H1 (cell line): ENCODE results near the gene FHIT. TPM values are rescaled to one million over a fixed set of nuclear protein-coding genes. Genes with fewer than 3 reads are reported as not detected.

Source experiments
- CTCF ChIA-PET: fragments of 300-600 bp; sonication (Branson Sonifier 250); formaldehyde crosslinking; loops from one replicate; lab custom pipeline; 2021; ENCODE audit not compliant: partially characterized antibody; lab: Charles Lee
- POLR2A ChIA-PET: fragments of 300-600 bp; sonication (Branson Sonifier 250); formaldehyde crosslinking; loops from one replicate; lab custom pipeline; 2021; ENCODE audit warnings: inconsistent platforms; ENCODE audit not compliant: partially characterized antibody; lab: Charles Lee
- DNase-seq, 2 experiments: peaks; one replicate each; pipeline versions ENCODE4 v3.0.0 to v3.0.0-alpha.2; 2010 to 2022; ENCODE audit warnings: low spot score in 2 of 2, low read depth in 1 of 2, mixed read lengths in 1 of 2
- FAIRE-seq: peaks from 2 replicates; lab custom pipeline; 2011; peaks lifted over from hg19 to GRCh38; lab: Jason Lieb, UNC
- H2AFZ ChIP-seq: 2 replicates; pipeline ENCODE4 v1.8.1; 2012; ENCODE audit warnings: low read length, inconsistent platforms
- H2AK5ac ChIP-seq: 2 replicates; pipeline ENCODE4 v1.6.1; 2013; ENCODE audit warnings: low read depth, low read length
- H2BK120ac ChIP-seq: replicated peaks from 2 replicates; pipeline ENCODE3; 2013; ENCODE audit warnings: low read depth, low read length, inconsistent platforms
- H2BK12ac ChIP-seq: 2 replicates; pipeline ENCODE4 v1.6.1; 2013; ENCODE audit warnings: low read depth, low read length
- H2BK15ac ChIP-seq: 2 replicates; pipeline ENCODE4 v1.6.1; 2013; ENCODE audit warnings: low read length
- H2BK20ac ChIP-seq: 2 replicates; pipeline ENCODE4 v1.6.1; 2013; ENCODE audit warnings: low read length
- H2BK5ac ChIP-seq: 2 replicates; pipeline ENCODE4 v1.6.1; 2013; ENCODE audit warnings: low read depth, low read length
- H3K14ac ChIP-seq: 2 replicates; pipeline ENCODE4 v1.6.1; 2013; ENCODE audit warnings: inconsistent platforms; ENCODE audit not compliant: insufficient read length
- H3K18ac ChIP-seq: 2 replicates; pipeline ENCODE4 v1.6.1; 2013; ENCODE audit warnings: low read length; ENCODE audit errors: extremely low read depth
- H3K23ac ChIP-seq: 2 replicates; pipeline ENCODE4 v1.6.1; 2013; ENCODE audit warnings: inconsistent platforms; ENCODE audit not compliant: insufficient read length
- H3K23me2 ChIP-seq: 2 replicates; pipeline ENCODE4 v1.6.1; 2013; ENCODE audit warnings: low read depth, low read length
- H3K27ac ChIP-seq: 2 replicates; pipeline ENCODE4 v1.6.1; 2011; ENCODE audit warnings: low read depth, low read length, inconsistent platforms
- H3K27me3 ChIP-seq, 4 experiments: replicated peaks in 1 of 4; 1 replicate in 1 of 4; 2 replicates in 3 of 4; pipeline versions ENCODE4 v1.6.1 to v1.8.1; 2011 to 2013; ENCODE audit warnings: low read length in 3 of 4, mild to moderate bottlenecking in 3 of 4, inconsistent platforms in 2 of 4, mixed read lengths in 2 of 4, moderate library complexity in 1 of 4; ENCODE audit not compliant: control insufficient read depth in 3 of 4, insufficient read depth in 3 of 4; ENCODE audit errors: extremely low read depth in 1 of 4
- H3K36me3 ChIP-seq, 4 experiments: 2 replicates each; pipeline versions ENCODE4 v1.6.1 to v1.8.1; 2011 to 2013; ENCODE audit warnings: mild to moderate bottlenecking in 4 of 4, low read length in 3 of 4, moderate library complexity in 2 of 4, control low read depth in 1 of 4, inconsistent platforms in 1 of 4; ENCODE audit not compliant: insufficient read depth in 4 of 4, control insufficient read depth in 2 of 4
- H3K4ac ChIP-seq: replicated peaks from 2 replicates; pipeline ENCODE3; 2013; ENCODE audit warnings: low read length, low read depth, mixed read lengths, inconsistent platforms; ENCODE audit not compliant: insufficient read length
- H3K4me1 ChIP-seq, 4 experiments: replicated peaks in 1 of 4; 1 replicate in 1 of 4; 2 replicates in 3 of 4; pipeline versions ENCODE4 v1.6.1 to v1.8.1; 2011 to 2013; ENCODE audit warnings: low read length in 3 of 4, inconsistent platforms in 2 of 4, mixed read lengths in 1 of 4; ENCODE audit not compliant: insufficient read depth in 4 of 4, control insufficient read depth in 3 of 4
- H3K4me2 ChIP-seq, 2 experiments: 2 replicates each; pipeline versions ENCODE4 v1.6.1 to v1.8.1; 2011 to 2013; ENCODE audit warnings: low read depth in 2 of 2, low read length in 2 of 2, control low read depth in 1 of 2, inconsistent platforms in 1 of 2, mild to moderate bottlenecking in 1 of 2; ENCODE audit not compliant: insufficient read depth in 1 of 2
- H3K4me3 ChIP-seq, 4 experiments: fragments of 200-600, 300-600 bp in 1 of 4; sonication (generic), shearing (Covaris generic), sonication (Bioruptor Twin) in 1 of 4; 2 replicates each; pipeline versions ENCODE4 v1.5.1 to v1.8.1; 2011 to 2016; ENCODE audit warnings: low read length in 4 of 4, low read depth in 3 of 4, control low read depth in 2 of 4, inconsistent platforms in 2 of 4, mild to moderate bottlenecking in 2 of 4, mixed read lengths in 1 of 4, moderate library complexity in 1 of 4; ENCODE audit not compliant: insufficient read depth in 2 of 4; ENCODE audit errors: extremely low read depth in 1 of 4
- H3K56ac ChIP-seq: replicated peaks from 2 replicates; pipeline ENCODE3; 2013; ENCODE audit warnings: low read depth, mild to moderate bottlenecking, mixed read lengths, low read length, inconsistent platforms; ENCODE audit not compliant: insufficient read length
- H3K79me1 ChIP-seq: 2 replicates; pipeline ENCODE4 v1.6.1; 2013; ENCODE audit warnings: low read depth, low read length, control low read depth
- H3K79me2 ChIP-seq, 2 experiments: 2 replicates each; pipeline versions ENCODE4 v1.6.1 to v1.8.1; 2012 to 2013; ENCODE audit warnings: low read length in 2 of 2, mild to moderate bottlenecking in 2 of 2, inconsistent platforms in 1 of 2; ENCODE audit not compliant: insufficient read depth in 2 of 2, control insufficient read depth in 1 of 2
- H3K9ac ChIP-seq, 4 experiments: replicated peaks in 1 of 4; 1 replicate in 1 of 4; 2 replicates in 3 of 4; pipeline versions ENCODE4 v1.6.1 to v1.8.1; 2011 to 2013; ENCODE audit warnings: low read depth in 3 of 4, low read length in 3 of 4, control low read depth in 2 of 4, mild to moderate bottlenecking in 2 of 4, moderate library complexity in 2 of 4, inconsistent platforms in 1 of 4; ENCODE audit errors: extremely low read depth in 1 of 4
- H3K9me3 ChIP-seq, 2 experiments: 2 replicates each; pipeline versions ENCODE4 v1.6.1 to v1.8.1; 2012 to 2013; ENCODE audit warnings: mild to moderate bottlenecking in 2 of 2, moderate library complexity in 2 of 2, control low read depth in 1 of 2, inconsistent platforms in 1 of 2, low read depth in 1 of 2, low read length in 1 of 2, mixed read lengths in 1 of 2; ENCODE audit not compliant: insufficient read depth in 2 of 2
- H4K20me1 ChIP-seq, 2 experiments: replicated peaks in 1 of 2; 2 replicates each; pipeline versions ENCODE3 to v1.8.1; 2011 to 2013; ENCODE audit warnings: inconsistent platforms in 2 of 2, low read length in 2 of 2, mild to moderate bottlenecking in 1 of 2; ENCODE audit not compliant: insufficient read depth in 2 of 2, control insufficient read depth in 1 of 2
- H4K5ac ChIP-seq: 2 replicates; pipeline ENCODE4 v1.6.1; 2013; ENCODE audit warnings: low read length, low read depth, mixed read lengths, inconsistent platforms; ENCODE audit not compliant: insufficient read length
- H4K8ac ChIP-seq: 2 replicates; pipeline ENCODE4 v1.8.0; 2013; ENCODE audit warnings: mild to moderate bottlenecking, moderate library complexity, low read length, inconsistent platforms; ENCODE audit not compliant: insufficient read depth; ENCODE audit errors: extremely low read depth
- H4K91ac ChIP-seq: replicated peaks from 2 replicates; pipeline ENCODE3; 2013; ENCODE audit warnings: low read length, mixed read lengths, inconsistent platforms; ENCODE audit not compliant: insufficient read length
- ASH2L ChIP-seq: fragments of 200-600, 300-600 bp; sonication (generic); IDR thresholded peaks from one replicate; pipeline ENCODE4 v1.7.1; 2017; ENCODE audit warnings: low read length
- CHD2 ChIP-seq: IDR thresholded peaks from 2 replicates; pipeline ENCODE4 v1.6.1; 2012; ENCODE audit warnings: low read length, improper control_type of control experiment
- EP300 ChIP-seq, 2 experiments: IDR thresholded peaks; 1 replicate in 1 of 2; 2 replicates in 1 of 2; pipeline ENCODE4 v1.6.1; 2011 to 2012; ENCODE audit warnings: low read depth in 2 of 2, low read length in 2 of 2, mild to moderate bottlenecking in 2 of 2, borderline replicate concordance in 1 of 2, inconsistent platforms in 1 of 2, moderate library complexity in 1 of 2
- KDM5A ChIP-seq: fragments of 200-600 bp; IDR thresholded peaks from 2 replicates; pipeline ENCODE4 v1.7.1; 2012; ENCODE audit warnings: mild to moderate bottlenecking, low read length, inconsistent platforms, mixed read lengths
- SIX5 ChIP-seq: IDR thresholded peaks from 2 replicates; pipeline ENCODE4 v1.6.1; 2011; ENCODE audit warnings: mild to moderate bottlenecking, low read depth, low read length
- ZNF274 ChIP-seq: IDR thresholded peaks from 2 replicates; pipeline ENCODE4 v1.7.0; 2012; ENCODE audit warnings: low read length, borderline replicate concordance; ENCODE audit errors: extremely low read depth
- WGBS, 2 experiments: shearing (Covaris generic) in 1 of 2; methylation state at CpG; one replicate each; pipeline versions ENCODE4 v1.1.6 to v1.1.7; 2013 to 2015; ENCODE audit warnings: low lambda C conversion rate in 2 of 2, mixed read lengths in 2 of 2, inconsistent platforms in 1 of 2, low coverage in 1 of 2, missing lambda C conversion rate in 1 of 2; ENCODE audit not compliant: insufficient replicate concordance in 2 of 2, insufficient coverage in 1 of 2, insufficient read length in 1 of 2; ENCODE audit errors: extremely low coverage in 1 of 2, missing lambda C conversion rate in 1 of 2; 5-methylcytosine and 5-hydroxymethylcytosine counted together
- polyA plus RNA-seq, 7 experiments: library from polyadenylated mRNA; depleted of rRNA in 3 of 7; stranded (reverse) in 5 of 7; unstranded in 2 of 7; fragments of >200 nt in 5 of 7; fragments of 200-250 nt in 2 of 7; gene quantifications; 1 replicate in 5 of 7; 2 replicates in 1 of 7; 4 replicates in 1 of 7; pipeline versions ENCODE4 v1.2.1 to v1.2.3, GENCODE V29; 2011 to 2013; ENCODE audit warnings: missing spikeins in 2 of 7, mixed read lengths in 2 of 7
- total RNA-seq: library from RNA; stranded (reverse); fragmentation: NEBNext Ultra II Directional; extraction: Animal tissue kit (Norgen Biotek cat#: 25700); gene quantifications from 2 replicates; pipeline ENCODE4 v1.2.1, GENCODE V29; 2021
- TF ChIP-seq, protein P1 (sequence below): IDR thresholded peaks from 2 replicates; pipeline ENCODE4 v1.6.1; 2012; ENCODE audit warnings: inconsistent platforms

Gene FHIT
- total and polyA plus RNA-seq, 2 of the 8 experiments (the other 6 are each of a cell fraction or from before 2014, with no cell fraction given) = 1.2 to 3.2 TPM

DNA sequence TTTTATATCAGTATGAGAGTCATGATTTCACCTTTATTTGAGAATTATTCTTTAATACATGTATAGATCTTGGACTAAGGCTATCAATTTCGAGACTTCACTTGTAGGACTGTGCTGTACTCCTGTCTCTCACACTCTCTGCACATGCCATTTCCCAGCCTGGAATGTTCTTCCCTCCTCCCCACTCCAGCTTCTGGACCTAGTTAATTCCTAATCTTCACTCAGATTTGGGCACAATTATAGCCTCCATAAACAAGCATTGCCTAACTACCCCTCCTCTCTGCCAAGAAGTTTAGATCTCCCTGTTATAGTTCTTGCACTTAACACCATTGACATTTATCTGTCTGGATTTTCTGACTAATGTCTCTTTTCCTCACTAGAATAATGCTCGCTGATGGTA lies 88.3 kb downstream of the FHIT start:
- Histone ChIP-seq H3K23me2 (no peaks in the 10 kb centered on the region), H4K8ac (no peak overlapping the region), H3K27me3 (no peaks in the 10 kb centered on the region), H2BK12ac (no peak overlapping the region), H2BK20ac (no peak overlapping the region), H3K27ac (no peak overlapping the region), H2BK5ac (no peak overlapping the region), H2BK120ac (no peak overlapping the region), H2AK5ac (no peak overlapping the region), H4K91ac (no peak overlapping the region), H3K36me3 (no peaks in the 10 kb centered on the region; a peak in 1 of 8 replicates), H3K56ac (no peak overlapping the region), H4K5ac (no peak overlapping the region), H3K4me1 (peaks cover 0 to 5% (median 0%) of the 10 kb centered on the region in 4 experiments; a peak in 2 of 7 replicates), H3K4me3 (no peak overlapping the region), H4K20me1 (no peaks in the 10 kb centered on the region), H3K18ac (no peak overlapping the region), H2AFZ (no peak overlapping the region), H3K9me3 (no peaks in the 10 kb centered on the region), H3K14ac (no peak overlapping the region), H3K23ac (no peak overlapping the region), H3K9ac (no peak overlapping the region), H3K4ac (no peak overlapping the region), H3K4me2 (no peak overlapping the region), H3K79me1 (no peaks in the 10 kb centered on the region), H3K79me2 (no peaks in the 10 kb centered on the region), H2BK15ac (no peak overlapping the region)
- DNase-seq (no peak), FAIRE-seq (no peak)
- 90% methylated on average over 2 of the region's 2 CpGs; no CpG with 5 or more reads in 1 of the 2 experiments for WGBS, 2 experiments
- POLR2A ChIA-PET = no interaction called here
- TF ChIP-seq EP300 (IDR thresholded peaks at IDR 0.05; ENCODE audit: borderline replicate concordance in 1 of 2, low read depth in 2 of 2, low read length in 2 of 2) (no peak), ZNF274 (no peak), ASH2L (no peak), SIX5 (no peak), CHD2 (no peak), KDM5A (no peak)
- TF ChIP-seq, protein P1, sequence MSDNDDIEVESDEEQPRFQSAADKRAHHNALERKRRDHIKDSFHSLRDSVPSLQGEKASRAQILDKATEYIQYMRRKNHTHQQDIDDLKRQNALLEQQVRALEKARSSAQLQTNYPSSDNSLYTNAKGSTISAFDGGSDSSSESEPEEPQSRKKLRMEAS = no peak
- CTCF ChIA-PET = no interaction called here
